ENCODE results near the gene PDXK.

DNA sequence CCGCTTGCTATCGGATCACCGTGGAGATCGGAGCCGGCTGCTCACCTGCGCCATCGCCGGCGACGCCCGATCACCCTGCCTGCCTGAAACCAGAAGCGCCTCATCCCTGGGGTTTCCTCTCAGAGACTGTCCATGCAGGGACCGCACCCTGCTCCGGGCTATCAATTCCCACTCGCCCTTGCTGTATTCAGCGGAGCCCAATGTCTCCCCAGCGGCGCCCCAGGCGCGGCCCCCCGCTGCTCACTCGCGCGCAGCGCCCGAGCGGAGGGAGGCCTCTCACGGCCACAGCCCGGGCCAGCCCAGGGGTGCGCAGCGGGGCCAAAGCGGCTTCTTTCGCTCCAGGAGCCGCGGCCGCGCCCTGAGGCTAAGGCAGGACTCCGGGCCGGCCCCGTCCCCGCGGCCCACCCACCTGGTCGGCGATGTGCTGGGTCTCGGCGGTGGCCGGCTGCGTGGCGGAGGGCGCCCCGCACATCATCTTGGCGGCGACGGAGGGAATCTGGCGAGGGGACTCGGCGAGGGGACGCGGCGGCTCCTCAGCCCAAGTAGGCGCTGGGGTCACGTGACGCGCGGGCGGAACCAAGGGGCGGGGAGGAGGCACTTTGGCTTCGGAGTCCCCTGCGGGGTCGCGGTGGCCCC is 57.0 kb downstream of the PDXK start, which contains the start of gene CSTB:
- TF ChIP-seq CTCF (IDR thresholded peaks at IDR 0.05): no peak
- peak; percentile 47 to 77 (median 61) for TF ChIP-seq POLR2A (IDR thresholded peaks at IDR 0.05)

All from body of pancreas (tissue), 4 donors.